Esophagus muscularis mucosa (tissue), 4 donors: ENCODE data around the gene NFKB2. TPM values are rescaled to one million over a fixed set of nuclear protein-coding genes. Genes with fewer than 3 reads are reported as not detected.

Experiments used
- DNase-seq: peaks from one replicate; pipeline ENCODE4 v3.0.0-alpha.2; 2017; ENCODE audit errors: extremely low spot score
- H3K27ac ChIP-seq, 4 donors: fragments of 200-600 bp; sonication (generic); replicated peaks in 1 of 4; 1 replicate in 3 of 4; 2 replicates in 1 of 4; pipeline ENCODE4 v1.5.1; 2016 to 2019; ENCODE audit warnings: mild to moderate bottlenecking in 1 of 4
- H3K27me3 ChIP-seq, 4 donors: fragments of 200-600 bp; sonication (generic); one replicate each; pipeline versions ENCODE4 v1.5.1 to v1.6.0; 2016 to 2019
- H3K36me3 ChIP-seq, 4 donors: fragments of 200-600 bp; sonication (generic); one replicate each; pipeline ENCODE4 v1.5.1; 2016 to 2019
- H3K4me1 ChIP-seq, 4 donors: fragments of 200-600 bp; sonication (generic); one replicate each; pipeline ENCODE4 v1.5.1; 2016 to 2019
- H3K4me3 ChIP-seq, 4 donors: fragments of 200-600 bp; sonication (generic); 1 replicate in 2 of 4; 2 replicates in 2 of 4; pipeline ENCODE4 v1.5.1; 2016 to 2019; ENCODE audit warnings: mild to moderate bottlenecking in 4 of 4, moderate library complexity in 1 of 4
- H3K9me3 ChIP-seq, 4 donors: fragments of 200-600 bp; sonication (generic); 1 replicate in 3 of 4; 2 replicates in 1 of 4; pipeline ENCODE4 v1.5.1; 2016 to 2019
- CTCF ChIP-seq, 3 experiments: fragments of 200-600 bp in 2 of 3; fragments of 450-650 bp in 1 of 3; sonication (generic) in 2 of 3; IDR thresholded peaks; one replicate each; pipeline ENCODE4 v1.5.1; 2017 to 2019; ENCODE audit warnings: antibody characterized with exemption in 3 of 3, mild to moderate bottlenecking in 2 of 3, moderate library complexity in 1 of 3
- EP300 ChIP-seq: sonication (generic); formaldehyde crosslinking; IDR thresholded peaks from one replicate; pipeline ENCODE4 v1.6.1; 2017; ENCODE audit warnings: antibody characterized with exemption
- POLR2A ChIP-seq: fragments of 450-650 bp; IDR thresholded peaks from one replicate; pipeline ENCODE4 v1.6.1; 2017; ENCODE audit warnings: antibody characterized with exemption, moderate library complexity, mild to moderate bottlenecking, low read depth
- POLR2AphosphoS5 ChIP-seq, 2 donors: sonication (generic); formaldehyde crosslinking; IDR thresholded peaks; one replicate each; pipeline ENCODE4 v1.6.1; 2017; ENCODE audit warnings: antibody characterized with exemption in 2 of 2
- WGBS: methylation state at CpG from one replicate; pipeline ENCODE4 v1.1.5; 2018; 5-methylcytosine and 5-hydroxymethylcytosine counted together
- intact Hi-C: fragments of 100-400 bp; cut with DNase I; formaldehyde crosslinking; loops from one replicate; pipeline ENCODE4 v1.15.1; 2023
- total RNA-seq, 4 donors: library from RNA; depleted of rRNA; stranded (reverse); fragments of >200 nt; gene quantifications; one replicate each; pipeline versions ENCODE4 v1.1.0 to v1.2.1, GENCODE V29; 2016

The NFKB2 gene
- total RNA-seq, 4 donors from 2014 or later = 18.7 to 47.0 (median 41.2) TPM

- intact Hi-C loops = loop anchor here (1.0 to 5.0 kb wide), 4 partner anchors 29 to 189 kb away; no protein-coding TSS in a partner anchor
- Histone ChIP-seq H3K27ac (peak overlapping the region; percentile 95 to 99 (median 98)), H3K4me3 (peak overlapping the region; percentile 70 to 88 (median 72)), H3K27me3 (no peaks in the 10 kb centered on the region), H3K9me3 (no peaks in the 10 kb centered on the region), H3K4me1 (peaks cover 20 to 48% (median 45%) of the 10 kb centered on the region in 4 donors), H3K36me3 (peaks cover 0 to 21% (median 17%) of the 10 kb centered on the region in 4 donors)
- TF ChIP-seq POLR2A (no peak), CTCF (IDR thresholded peaks at IDR 0.05) (peak in 2 of 3 experiments; percentile 95 to 96), POLR2AphosphoS5 (IDR thresholded peaks at IDR 0.05) (no peak), EP300 (no peak)
- no peak for DNase-seq
- WGBS = 36% methylated on average over 27 of the region's 30 CpGs
Measured at GRCh38 chr10:102393411-102394078, 2.0 kb upstream of the NFKB2 start.

- H3K9me3 ChIP-seq = no peaks in the 10 kb centered on the region
- WGBS = under 1% methylated on average over 43 of the region's 71 CpGs
- H3K4me1 ChIP-seq = peaks cover 25 to 55% (median 52%) of the 10 kb centered on the region in 4 donors
- peak; percentile 70 to 90 for TF ChIP-seq POLR2AphosphoS5 (IDR thresholded peaks at IDR 0.05)
- peak in 2 of 3 experiments; percentile 29 to 94 for TF ChIP-seq CTCF (IDR thresholded peaks at IDR 0.05)
- no peak for TF ChIP-seq EP300
- peak; percentile 77 for TF ChIP-seq POLR2A
- H3K27ac ChIP-seq = peak overlapping the region; percentile 95 to 99 (median 98)
- H3K4me3 ChIP-seq = peak overlapping the region; percentile 70 to 88 (median 72)
- H3K27me3 ChIP-seq = no peaks in the 10 kb centered on the region
- peaks cover 0 to 24% (median 17%) of the 10 kb centered on the region in 4 donors for H3K36me3 ChIP-seq
- DNase-seq = peak; percentile 98
- intact Hi-C loops = loop anchor here (1.0 to 5.0 kb wide), 4 partner anchors 28 to 188 kb away; no protein-coding TSS in a partner anchor
Measured at GRCh38 chr10:102394079-102394800, 1.3 kb upstream of the NFKB2 start.

- Histone ChIP-seq H3K4me1 (peaks cover 29 to 62% (median 58%) of the 10 kb centered on the region in 4 donors), H3K36me3 (peaks cover 0 to 24% (median 18%) of the 10 kb centered on the region in 4 donors), H3K27ac (peak overlapping the region; percentile 95 to 99 (median 98)), H3K4me3 (peak overlapping the region; percentile 70 to 88 (median 72)), H3K27me3 (no peaks in the 10 kb centered on the region), H3K9me3 (no peaks in the 10 kb centered on the region)
- TF ChIP-seq EP300 (no peak), POLR2AphosphoS5 (IDR thresholded peaks at IDR 0.05) (no peak), CTCF (IDR thresholded peaks at IDR 0.05) (no peak), POLR2A (no peak)
- no peak for DNase-seq
- 0% methylated on average over 10 of the region's 35 CpGs for WGBS
- intact Hi-C loops = loop anchor here (1.0 to 5.0 kb wide), 4 partner anchors 27 to 187 kb away; no protein-coding TSS in a partner anchor
Measured at GRCh38 chr10:102394801-102395399, 605 bp upstream of the NFKB2 start.

GRCh38 chr10:102396317-102396650 lies 779 bp downstream of the NFKB2 start:
- Histone ChIP-seq H3K36me3 (peaks cover 0 to 36% (median 31%) of the 10 kb centered on the region in 4 donors), H3K27me3 (no peaks in the 10 kb centered on the region), H3K4me3 (peak overlapping the region; percentile 70 to 88 (median 72)), H3K27ac (peak overlapping the region; percentile 95 to 99 (median 98)), H3K9me3 (no peaks in the 10 kb centered on the region), H3K4me1 (peaks cover 32 to 75% (median 70%) of the 10 kb centered on the region in 4 donors)
- intact Hi-C loops = no loop called here
- DNase-seq = no peak
- no peak for TF ChIP-seq POLR2AphosphoS5 (IDR thresholded peaks at IDR 0.05)
- no peak for TF ChIP-seq POLR2A
- TF ChIP-seq CTCF (IDR thresholded peaks at IDR 0.05) = no peak
- no peak for TF ChIP-seq EP300
- 37% methylated on average over 2 of the region's 4 CpGs for WGBS
